OCI-LY7 (cell line): ENCODE measurements around the gene SLC26A8. TPM values are rescaled to one million over a fixed set of nuclear protein-coding genes. Genes with fewer than 3 reads are reported as not detected.

Source experiments
- BruUV-seq: library from RNA; stranded (reverse); fragments of 400-500 nt; replicated peaks from 2 replicates; lab custom pipeline; 2021; lab: Mats Ljungman, UMichigan
- CTCF ChIA-PET: fragments of 300-600 bp; sonication (Branson Sonifier 250); formaldehyde crosslinking; loops from one replicate; lab custom pipeline; 2022; ENCODE audit warnings: antibody characterized with exemption; ENCODE audit not compliant: unreplicated experiment; lab: Charles Lee
- POLR2A ChIA-PET: fragments of 300-600 bp; sonication (Branson Sonifier 250); formaldehyde crosslinking; loops from one replicate; lab custom pipeline; 2022; ENCODE audit warnings: antibody characterized with exemption; lab: Charles Lee
- DNase-seq: peaks from one replicate; pipeline ENCODE4 v3.0.0-alpha.2; 2015; ENCODE audit warnings: low spot score
- H2AFZ ChIP-seq: fragments of 200-600 bp; sonication (generic), shearing (Covaris generic); 2 replicates; pipeline ENCODE4 v1.6.1; 2014; ENCODE audit warnings: mild to moderate bottlenecking, antibody characterized with exemption, low read length, moderate library complexity
- H3K27ac ChIP-seq: fragments of 200-600 bp; sonication (generic); 2 replicates; pipeline ENCODE4 v1.5.1; 2014; ENCODE audit warnings: mixed run types, low read depth, mild to moderate bottlenecking, moderate library complexity, low read length, inconsistent platforms; ENCODE audit not compliant: poor library complexity, severe bottlenecking
- H3K36me3 ChIP-seq: fragments of 200-600 bp; sonication (generic); 2 replicates; pipeline ENCODE4 v1.6.1; 2014; ENCODE audit warnings: mild to moderate bottlenecking, antibody characterized with exemption, low read length, moderate library complexity, mixed read lengths; ENCODE audit not compliant: insufficient read depth
- H3K4me1 ChIP-seq: fragments of 200-600 bp; sonication (generic); 2 replicates; pipeline ENCODE4 v1.5.1; 2014; ENCODE audit warnings: mild to moderate bottlenecking, low read length; ENCODE audit not compliant: insufficient read depth, poor library complexity, severe bottlenecking
- H3K4me2 ChIP-seq: fragments of 200-600 bp; sonication (generic); 2 replicates; pipeline ENCODE4 v1.6.1; 2014; ENCODE audit warnings: mild to moderate bottlenecking, low read length
- H3K4me3 ChIP-seq: fragments of 200-600 bp; sonication (generic); 2 replicates; pipeline ENCODE4 v1.5.1; 2014; ENCODE audit warnings: mild to moderate bottlenecking, low read depth, low read length; ENCODE audit not compliant: poor library complexity, severe bottlenecking
- H3K79me2 ChIP-seq: fragments of 200-600 bp; sonication (generic); 2 replicates; pipeline ENCODE4 v1.6.1; 2016; ENCODE audit warnings: low read depth, mild to moderate bottlenecking, low read length, moderate library complexity, mixed read lengths; ENCODE audit not compliant: insufficient read depth
- H3K9me2 ChIP-seq: fragments of 200-600 bp; sonication (generic); 2 replicates; pipeline ENCODE4 v1.6.1; 2016; ENCODE audit warnings: mild to moderate bottlenecking, low read length, mixed read lengths; ENCODE audit not compliant: insufficient read depth
- H3K9me3 ChIP-seq: fragments of 200-600 bp; sonication (generic); 2 replicates; pipeline ENCODE4 v1.6.1; 2014; ENCODE audit warnings: mild to moderate bottlenecking, mixed run types, low read length, mixed read lengths
- H4K20me1 ChIP-seq: fragments of 200-600 bp; sonication (generic); 2 replicates; pipeline ENCODE4 v1.6.1; 2014; ENCODE audit warnings: mild to moderate bottlenecking, antibody characterized with exemption, low read length, moderate library complexity, mixed read lengths; ENCODE audit not compliant: insufficient read depth
- CTCF ChIP-seq: fragments of 200-600 bp; sonication (generic); conservative IDR thresholded peaks from 2 replicates; pipeline ENCODE4 v1.5.1; 2014; ENCODE audit warnings: mild to moderate bottlenecking, antibody characterized with exemption, low read length, moderate library complexity, mixed read lengths
- EZH2phosphoT487 ChIP-seq: fragments of 200-600 bp; sonication (generic); IDR thresholded peaks from 2 replicates; pipeline ENCODE4 v1.6.1; 2018; ENCODE audit warnings: low read depth, borderline replicate concordance, mild to moderate bottlenecking, mixed run types, antibody characterized with exemption, low read length, moderate library complexity, mixed read lengths
- intact Hi-C: fragments of 100-400 bp; cut with micrococcal nuclease; formaldehyde crosslinking; loops from one replicate; pipeline ENCODE4 v1.10.0; 2022; ENCODE audit not compliant: unreplicated experiment
- total RNA-seq, 2 experiments: library from RNA; depleted of rRNA in 1 of 2; stranded (reverse); fragments of >200 nt in 1 of 2; shearing (Covaris generic) in 1 of 2; gene quantifications; 2 replicates each; pipeline ENCODE4 v1.2.3, GENCODE V29; 2014 to 2022

Gene SLC26A8
- total RNA-seq, 2 experiments from 2014 or later: not detected

DNA sequence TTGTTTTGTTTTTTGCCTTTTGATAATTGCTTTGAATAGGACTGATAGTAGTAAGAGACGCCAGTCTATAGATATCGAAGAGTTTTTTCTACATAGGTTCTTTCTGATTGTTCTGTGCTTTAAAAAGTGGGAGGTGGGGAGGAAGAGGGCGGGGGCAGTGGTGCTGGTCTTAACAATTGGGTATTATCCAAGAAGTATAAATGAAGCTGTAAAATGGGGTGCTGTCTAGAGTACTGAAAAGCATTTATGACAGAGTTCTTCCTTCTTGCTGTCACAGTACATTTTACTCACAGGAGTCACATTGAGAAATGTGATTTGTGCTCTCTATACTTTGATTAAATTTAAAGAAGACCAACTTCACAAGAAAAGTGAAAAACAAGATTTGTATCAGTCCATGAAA is 44.1 kb upstream of the SLC26A8 start:
- no peak overlapping the region for H3K27ac ChIP-seq
- H3K4me2 ChIP-seq: no peak overlapping the region
- peaks cover 21% of the 10 kb centered on the region; the same call in 1 of the 2 replicates for H3K36me3 ChIP-seq
- no peak overlapping the region for H3K4me3 ChIP-seq
- ChIA-PET POLR2A (no interaction called here), CTCF (no interaction called here)
- no peaks in the 10 kb centered on the region for H3K4me1 ChIP-seq
- no peak overlapping the region for H2AFZ ChIP-seq
- no peak for TF ChIP-seq EZH2phosphoT487
- no peak for TF ChIP-seq CTCF
- no TSS peak for BruUV-seq
- no peak for DNase-seq
- H3K79me2 ChIP-seq: peaks cover 12% of the 10 kb centered on the region; the same call in 1 of the 2 replicates
- peaks cover 5% of the 10 kb centered on the region; the same call in 1 of the 2 replicates for H4K20me1 ChIP-seq
- H3K9me2 ChIP-seq: no peaks in the 10 kb centered on the region
- H3K9me3 ChIP-seq: no peaks in the 10 kb centered on the region
- intact Hi-C loops: no loop called here

GRCh38 chr6:36068012-36068392 is 43.6 kb upstream of the SLC26A8 start:
- H3K79me2 ChIP-seq: peaks cover 12% of the 10 kb centered on the region; the same call in 1 of the 2 replicates
- no peak overlapping the region for H2AFZ ChIP-seq
- H4K20me1 ChIP-seq: peaks cover 5% of the 10 kb centered on the region; the same call in 1 of the 2 replicates
- no peak overlapping the region for H3K4me3 ChIP-seq
- CTCF ChIA-PET: no interaction called here
- H3K9me2 ChIP-seq: no peaks in the 10 kb centered on the region
- POLR2A ChIA-PET: no interaction called here
- no TSS peak for BruUV-seq
- H3K36me3 ChIP-seq: peaks cover 17% of the 10 kb centered on the region; the same call in 1 of the 2 replicates
- DNase-seq: no peak
- no peak overlapping the region for H3K4me2 ChIP-seq
- no peak overlapping the region for H3K27ac ChIP-seq
- H3K4me1 ChIP-seq: no peaks in the 10 kb centered on the region
- TF ChIP-seq EZH2phosphoT487: no peak
- TF ChIP-seq CTCF: no peak
- intact Hi-C loops: no loop called here
- no peaks in the 10 kb centered on the region for H3K9me3 ChIP-seq

- Histone ChIP-seq H3K4me2 (no peak overlapping the region), H4K20me1 (peaks cover 5% of the 10 kb centered on the region; the same call in 1 of the 2 replicates), H3K4me3 (no peak overlapping the region), H3K9me3 (no peaks in the 10 kb centered on the region), H2AFZ (no peak overlapping the region), H3K4me1 (no peaks in the 10 kb centered on the region), H3K9me2 (no peaks in the 10 kb centered on the region), H3K27ac (no peak overlapping the region), H3K79me2 (peaks cover 12% of the 10 kb centered on the region; the same call in 1 of the 2 replicates), H3K36me3 (peaks cover 16% of the 10 kb centered on the region; the same call in 1 of the 2 replicates)
- DNase-seq: no peak
- TF ChIP-seq EZH2phosphoT487 (no peak), CTCF (no peak)
- ChIA-PET CTCF (no interaction called here), POLR2A (interaction anchor here (0.9 to 1.5 kb wide), 3 partner anchors 12 to 22 kb away, joined by 3 to 5 read pairs (median 4); no protein-coding TSS in a partner anchor)
- BruUV-seq: no TSS peak
- intact Hi-C loops: no loop called here
Observed at GRCh38 chr6:36067374-36068011, 43.1 kb upstream of the SLC26A8 start.
